Colon (tissue), 2 donors: ENCODE measurements around the gene ADA.

Experiments
- FAIRE-seq: peaks from 2 replicates; lab custom pipeline; 2012; peaks lifted over from hg19 to GRCh38; lab: Jason Lieb, UNC
- donor health status: control.
- donor health status: control.

Gene ADA

GRCh38 chr20:44644667-44645131 is 6.8 kb downstream of the ADA start:
- FAIRE-seq: no peak

DNA sequence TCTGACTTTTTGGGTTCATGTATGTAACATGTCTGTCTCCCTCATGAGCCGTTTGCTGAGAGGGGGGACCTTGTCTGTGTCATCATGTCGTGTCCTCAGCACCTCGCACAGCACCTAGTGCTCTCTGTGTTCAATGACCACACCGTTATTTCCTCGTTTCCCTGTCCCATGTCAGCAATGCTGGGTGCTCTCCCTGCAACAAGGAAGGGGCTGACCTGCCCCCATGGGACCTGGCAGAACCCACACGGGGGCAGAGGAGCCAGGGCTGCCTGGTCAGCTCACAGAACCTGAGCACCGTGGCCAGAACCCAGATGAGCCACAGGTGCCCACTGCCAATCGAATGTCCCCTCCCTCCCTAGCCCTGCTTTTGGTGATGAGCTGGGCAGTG is 7.3 kb downstream of the ADA start:
- no peak for FAIRE-seq

GRCh38 chr20:44643596-44644229 is 7.8 kb downstream of the ADA start:
- FAIRE-seq: no peak

GRCh38 chr20:44643154-44643519 is 8.4 kb downstream of the ADA start:
- no peak for FAIRE-seq

DNA sequence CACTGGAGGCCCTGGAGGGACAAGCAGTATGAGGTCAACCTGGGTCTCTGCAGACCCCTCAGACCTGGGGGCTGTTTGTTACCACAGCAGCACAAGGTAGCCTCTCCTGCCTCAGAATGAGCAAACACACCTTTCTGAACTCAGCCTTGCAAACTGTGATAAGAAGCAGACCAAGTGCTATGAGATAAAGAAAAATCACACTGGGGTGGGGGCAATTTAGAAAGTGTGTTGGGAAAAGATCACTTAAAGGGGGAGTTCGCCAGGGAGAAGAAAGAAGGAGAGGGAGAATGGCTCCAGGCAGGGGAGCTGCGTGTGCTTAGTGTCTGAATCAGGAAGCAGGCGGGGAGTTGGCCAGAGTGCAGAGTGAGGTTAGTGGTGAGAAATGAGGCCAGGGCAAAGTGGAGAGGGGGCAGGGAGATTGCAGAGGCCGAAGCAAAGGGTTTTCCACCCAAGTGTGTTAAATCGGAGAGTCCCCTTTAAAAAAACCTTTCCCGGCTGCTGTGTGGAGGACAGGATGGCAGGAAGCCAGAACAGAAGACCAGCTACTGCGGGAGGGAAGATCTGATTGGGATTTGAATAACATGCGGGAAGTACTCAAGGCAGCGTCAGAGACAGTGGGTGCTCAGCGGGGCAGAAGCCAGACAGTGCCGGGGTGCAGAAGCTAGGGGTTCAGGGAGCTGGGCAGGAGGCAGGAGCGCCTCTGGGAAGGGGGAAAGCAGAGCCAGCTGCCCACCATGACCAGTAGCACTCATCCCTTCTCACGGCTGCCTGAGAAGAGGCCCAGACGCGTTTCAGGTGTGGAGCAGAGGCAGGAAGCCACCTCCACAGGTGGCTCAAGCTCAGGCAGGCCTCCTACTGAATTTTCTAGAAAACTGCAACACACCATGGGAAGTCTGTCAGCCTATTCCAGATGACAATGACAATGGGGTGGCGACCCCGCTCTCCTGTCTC is 9.0 kb downstream of the ADA start:
- no peak for FAIRE-seq

- no peak for FAIRE-seq
These were observed 10.2 kb downstream of the ADA start for GRCh38 chr20:44641325-44641724.

DNA sequence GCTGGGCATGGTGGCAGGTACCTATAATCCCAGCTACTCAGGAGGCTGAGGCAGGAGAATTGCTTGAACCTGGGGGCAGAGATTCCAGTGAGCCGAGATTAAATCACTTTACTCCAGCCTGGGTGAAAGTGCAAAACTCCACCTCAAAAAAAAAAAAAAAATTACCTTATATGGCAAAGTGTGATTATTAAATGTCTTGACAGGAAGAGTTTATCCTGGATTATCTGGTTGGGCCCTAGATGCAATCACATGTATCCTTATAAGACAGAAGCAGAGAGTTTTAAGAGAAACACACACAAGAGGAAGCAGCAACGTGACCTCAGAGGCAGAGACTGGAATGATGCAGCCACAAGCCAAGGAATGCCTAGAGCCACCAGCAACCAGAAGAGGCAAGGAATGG is 11.0 kb downstream of the ADA start:
- no peak for FAIRE-seq

GRCh38 chr20:44637522-44638372 is 13.8 kb downstream of the ADA start:
- no peak for FAIRE-seq

DNA sequence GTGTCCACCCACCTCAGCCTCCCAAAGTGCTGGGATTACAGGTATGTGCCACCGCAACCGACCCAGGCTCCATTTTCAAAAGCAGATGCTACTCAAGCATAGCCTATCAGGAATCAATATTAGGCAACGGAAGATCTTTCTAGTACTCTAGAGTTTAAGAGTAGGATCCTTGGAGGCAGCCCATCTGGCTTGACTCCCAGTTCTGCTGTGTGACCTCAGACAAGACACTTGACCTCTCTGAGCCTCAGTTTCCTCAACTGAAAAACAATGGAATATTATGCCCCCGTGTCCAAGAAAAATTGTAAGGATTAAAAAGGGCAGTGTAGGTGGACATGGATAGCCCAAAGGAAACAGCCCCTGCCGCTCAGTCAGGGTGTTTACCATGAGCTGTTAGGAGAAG is 14.5 kb downstream of the ADA start:
- FAIRE-seq: no peak

DNA sequence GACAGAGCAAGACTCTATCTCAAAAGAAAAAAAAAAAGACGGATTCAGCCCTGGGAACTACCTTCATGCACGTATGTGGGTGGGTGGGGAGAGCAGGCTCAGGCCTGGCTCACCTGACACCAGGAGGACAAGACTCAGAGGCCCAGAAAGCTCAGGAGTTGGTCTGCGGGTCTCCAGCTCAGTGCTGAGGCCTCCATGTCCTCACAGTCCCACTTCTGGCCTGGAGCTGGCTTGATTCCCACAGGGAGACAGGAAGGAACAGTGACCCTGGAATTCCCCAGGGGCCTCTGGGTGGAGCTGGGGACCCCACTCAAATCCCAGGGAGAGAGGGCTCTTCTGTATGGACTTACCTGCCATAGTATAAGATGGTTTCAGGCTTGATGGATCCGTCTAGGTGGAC is 15.6 kb downstream of the ADA start:
- FAIRE-seq: no peak

DNA sequence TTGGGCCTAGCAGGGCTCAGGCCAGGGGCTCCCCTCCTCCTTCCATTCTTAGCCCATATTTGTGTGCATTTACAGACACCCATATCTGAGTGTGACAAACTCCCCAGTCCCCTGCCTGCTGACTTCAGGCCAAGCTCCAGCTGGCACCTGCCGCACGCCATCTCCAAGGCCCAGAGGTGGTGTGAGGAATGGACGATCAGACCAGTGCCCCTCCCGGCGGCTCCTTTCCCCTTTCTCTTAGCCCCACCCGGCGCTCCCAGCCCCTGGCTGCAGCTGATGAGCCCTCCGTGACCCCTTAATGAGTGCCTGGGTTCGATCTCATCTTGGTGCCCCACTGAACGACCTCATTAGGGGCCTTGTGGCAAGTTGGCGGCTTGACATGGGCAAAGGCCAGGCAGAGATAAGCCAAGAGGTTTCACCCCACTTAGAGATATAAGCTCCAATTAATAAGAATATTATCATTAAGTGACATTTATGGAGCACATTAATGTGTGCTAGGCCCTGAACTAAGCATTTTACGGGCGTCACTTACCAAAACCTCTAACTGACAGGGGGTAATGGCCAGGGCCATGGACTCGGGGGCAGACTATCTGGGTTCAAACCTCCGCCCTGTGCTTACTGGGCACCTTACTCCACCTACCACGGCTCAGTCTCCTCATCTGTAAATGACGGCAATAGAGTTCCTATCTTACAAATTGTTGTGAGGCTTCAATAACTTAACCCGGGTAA is 17.5 kb downstream of the ADA start:
- FAIRE-seq: no peak

DNA sequence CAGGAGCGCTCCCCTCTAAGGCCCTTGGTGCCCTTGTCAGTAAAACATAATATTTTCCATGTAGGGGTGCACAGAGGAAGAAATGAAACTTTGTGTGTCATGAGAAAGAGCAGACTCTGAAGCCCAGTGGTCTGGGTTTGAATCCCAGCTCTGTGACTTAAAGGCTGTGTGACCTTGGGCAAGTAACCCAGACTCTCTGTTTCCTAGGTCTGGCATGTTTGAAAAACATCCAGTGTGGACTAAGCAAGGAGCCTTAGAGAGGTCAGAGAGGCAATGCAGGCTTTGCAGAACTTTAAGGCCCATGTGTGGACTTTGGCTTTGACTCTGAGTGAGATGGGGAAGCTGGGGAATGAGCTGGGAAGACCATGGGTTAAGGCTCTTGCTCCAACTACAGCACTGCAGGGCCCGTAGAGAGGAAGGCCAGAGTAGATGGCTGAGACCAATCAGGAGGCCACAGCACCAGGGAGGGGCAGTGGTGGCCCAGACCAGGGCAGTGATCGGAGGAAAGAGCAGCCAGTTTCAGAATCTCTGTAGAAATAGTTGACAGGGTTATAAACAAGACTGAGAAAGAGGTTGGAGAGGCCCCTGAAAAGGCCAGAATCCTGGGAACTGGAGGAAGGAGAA is 18.2 kb downstream of the ADA start:
- FAIRE-seq: no peak

GRCh38 chr20:44632103-44632752 is 19.3 kb downstream of the ADA start:
- FAIRE-seq: no peak

GRCh38 chr20:44630297-44630696 is 21.2 kb downstream of the ADA start:
- FAIRE-seq: no peak

DNA sequence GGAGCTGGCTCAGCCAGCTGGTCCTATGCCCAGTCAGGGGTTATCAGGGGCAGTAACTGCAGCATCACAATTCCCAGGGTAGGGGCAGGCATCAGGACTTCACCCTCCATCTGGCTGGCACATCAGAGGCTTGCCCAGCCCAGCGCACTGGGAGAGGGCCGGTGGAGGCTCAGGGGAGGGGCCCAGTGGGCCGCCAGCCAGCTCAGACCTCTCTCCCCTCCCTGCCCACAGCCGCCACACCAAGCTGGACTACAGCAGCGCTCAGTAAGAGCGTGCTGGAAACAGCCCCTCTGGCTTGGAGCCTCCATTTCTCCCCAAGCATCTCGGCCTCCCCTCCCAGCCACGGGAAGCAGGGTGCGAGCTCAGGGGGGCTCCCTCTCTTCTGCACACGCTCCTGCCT is 22.0 kb downstream of the ADA start:
- FAIRE-seq: no peak

- FAIRE-seq: no peak
These were observed 22.5 kb downstream of the ADA start for GRCh38 chr20:44629017-44629385.

DNA sequence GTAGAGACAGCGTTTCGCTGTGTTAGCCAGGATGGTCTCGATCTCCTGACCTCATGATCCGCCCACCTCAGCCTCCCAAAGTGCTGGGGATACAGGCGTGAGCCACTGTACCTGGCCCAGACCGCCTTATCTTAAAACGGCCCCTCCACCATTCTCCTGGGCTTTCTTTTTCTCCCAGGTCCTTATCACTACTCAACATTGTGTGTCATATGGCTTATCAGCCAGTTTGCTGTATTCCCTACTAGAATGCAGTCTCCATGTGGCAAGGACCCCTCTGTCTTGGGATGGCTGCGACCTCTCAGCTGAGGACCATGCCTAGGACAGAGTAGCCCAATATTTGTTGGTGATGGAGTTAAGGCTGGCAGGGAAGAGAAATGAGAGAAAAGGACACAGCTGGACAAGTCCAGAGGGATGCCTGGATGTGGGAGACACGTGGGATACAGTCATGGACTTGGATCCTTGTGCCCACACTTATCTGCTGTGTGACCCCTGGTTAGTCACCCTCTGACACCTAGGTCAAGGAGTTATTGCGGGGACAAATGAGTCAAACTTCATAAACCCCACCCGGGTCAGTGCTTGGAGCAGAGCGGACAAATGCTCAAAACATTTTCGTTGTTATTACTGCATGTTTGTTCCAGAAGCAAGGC is 24.0 kb downstream of the ADA start:
- FAIRE-seq: no peak

- FAIRE-seq: no peak
These were observed 25.2 kb downstream of the ADA start for GRCh38 chr20:44626278-44626677.

- no peak for FAIRE-seq
These were observed 26.1 kb downstream of the ADA start for GRCh38 chr20:44625361-44625760.

DNA sequence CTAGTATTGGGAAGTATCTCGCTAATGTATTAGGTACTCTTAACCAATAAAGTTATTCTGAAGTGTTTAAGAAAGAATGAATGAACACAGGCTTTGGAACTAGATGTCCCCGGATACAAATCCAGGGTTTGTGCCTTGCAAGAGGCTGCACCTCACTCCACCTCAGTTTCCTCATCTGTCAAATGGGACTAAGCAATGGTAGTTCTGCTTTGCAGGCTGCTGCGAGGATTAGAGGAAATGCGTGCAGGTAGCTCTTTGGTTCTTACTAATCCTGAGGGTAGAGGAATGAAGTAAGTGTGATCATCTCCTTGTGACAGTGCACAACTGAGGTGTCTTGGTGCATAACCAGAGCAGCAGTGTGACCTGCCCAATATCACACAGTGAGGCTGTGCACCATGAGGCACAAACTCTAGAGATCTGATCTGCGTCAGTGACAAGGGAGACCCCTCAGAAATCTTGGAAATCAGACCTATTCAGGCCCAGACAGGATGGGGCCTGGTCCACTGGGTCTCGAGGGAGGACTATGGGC is 26.7 kb downstream of the ADA start:
- no peak for FAIRE-seq
